ENCODE measurements around the gene GPR143. TPM values are rescaled to one million over a fixed set of nuclear protein-coding genes. Genes with fewer than 3 reads are reported as not detected.

The GPR143 gene
- total RNA-seq, 1 donor from 2014 or later, result 2.4 TPM

- no peaks in the 10 kb centered on the region for H3K9me3 Mint-ChIP-seq
- DNase-seq (ENCODE audit: low read depth, low spot score), result no peak
- H3K4me3 Mint-ChIP-seq, result peak overlapping the region; percentile 77
- peaks cover 20% of the 10 kb centered on the region for H3K4me1 Mint-ChIP-seq
- peaks cover 41% of the 10 kb centered on the region for H3K27me3 Mint-ChIP-seq (ENCODE audit: low read depth)
- H3K36me3 Mint-ChIP-seq (ENCODE audit: low read depth), result peaks cover 2% of the 10 kb centered on the region
- no peak for TF ChIP-seq CTCF (conservative IDR thresholded peaks at IDR 0.05)
- H3K27ac Mint-ChIP-seq (ENCODE audit: unreplicated experiment), result no peak overlapping the region
Observed at GRCh38 chrX:9788911-9789310, 23.3 kb upstream of the GPR143 start.

GRCh38 chrX:9786798-9787635, 21.4 kb upstream of the GPR143 start:
- peaks cover 46% of the 10 kb centered on the region for H3K27me3 Mint-ChIP-seq (ENCODE audit: low read depth)
- no peak overlapping the region for H3K27ac Mint-ChIP-seq (ENCODE audit: unreplicated experiment)

GRCh38 chrX:9785944-9786797, 20.5 kb upstream of the GPR143 start, which contains the start of gene SHROOM2:
TSS of gene SHROOM2 (plus strand) at chrX:9786429. CDS start at chrX:9786546, 117 bp downstream.
- peaks cover 2% of the 10 kb centered on the region for H3K36me3 Mint-ChIP-seq (ENCODE audit: low read depth)
- peaks cover 20% of the 10 kb centered on the region for H3K4me1 Mint-ChIP-seq
- H3K27ac Mint-ChIP-seq (ENCODE audit: unreplicated experiment), result no peak within 1 kb of the TSS
- peaks cover 46% of the 10 kb centered on the region for H3K27me3 Mint-ChIP-seq (ENCODE audit: low read depth)
- peaks cover 5% of the 10 kb centered on the region for H3K9me3 Mint-ChIP-seq
- H3K4me3 Mint-ChIP-seq, result peak within 1 kb of the TSS; percentile 87
- DNase-seq (ENCODE audit: low read depth, low spot score), result peak; percentile 29
- TF ChIP-seq CTCF (conservative IDR thresholded peaks at IDR 0.05), result no peak

More at GRCh38 chrX:9786798-9787635, 21.4 kb upstream of the GPR143 start:
- Mint-ChIP-seq H3K4me1 (peaks cover 20% of the 10 kb centered on the region), H3K9me3 (peaks cover 5% of the 10 kb centered on the region), H3K4me3 (peak overlapping the region; percentile 87), H3K36me3 (ENCODE audit: low read depth) (peaks cover 2% of the 10 kb centered on the region)
- no peak for DNase-seq (ENCODE audit: low read depth, low spot score)
- TF ChIP-seq CTCF (conservative IDR thresholded peaks at IDR 0.05), result no peak

- Mint-ChIP-seq H3K9me3 (peaks cover 5% of the 10 kb centered on the region), H3K4me1 (peaks cover 20% of the 10 kb centered on the region), H3K27me3 (ENCODE audit: low read depth) (peaks cover 42% of the 10 kb centered on the region), H3K4me3 (peak overlapping the region; percentile 82), H3K27ac (ENCODE audit: unreplicated experiment) (no peak overlapping the region), H3K36me3 (ENCODE audit: low read depth) (peaks cover 2% of the 10 kb centered on the region)
- DNase-seq (ENCODE audit: low read depth, low spot score), result no peak
- TF ChIP-seq CTCF (conservative IDR thresholded peaks at IDR 0.05), result no peak
Observed at GRCh38 chrX:9785254-9785943, 19.8 kb upstream of the GPR143 start.

- no peak overlapping the region for H3K27ac Mint-ChIP-seq (ENCODE audit: unreplicated experiment)
- peaks cover 5% of the 10 kb centered on the region for H3K9me3 Mint-ChIP-seq
- no peak for TF ChIP-seq CTCF (conservative IDR thresholded peaks at IDR 0.05)
- DNase-seq (ENCODE audit: low read depth, low spot score), result no peak
- peaks cover 40% of the 10 kb centered on the region for H3K27me3 Mint-ChIP-seq (ENCODE audit: low read depth)
- H3K4me1 Mint-ChIP-seq, result peaks cover 18% of the 10 kb centered on the region
- H3K36me3 Mint-ChIP-seq (ENCODE audit: low read depth), result peaks cover 2% of the 10 kb centered on the region
- H3K4me3 Mint-ChIP-seq, result peak overlapping the region; percentile 82
Observed at GRCh38 chrX:9784332-9784731, 18.7 kb upstream of the GPR143 start.
